Measurements from ENCODE around the gene BCL2.

Gene BCL2

DNA sequence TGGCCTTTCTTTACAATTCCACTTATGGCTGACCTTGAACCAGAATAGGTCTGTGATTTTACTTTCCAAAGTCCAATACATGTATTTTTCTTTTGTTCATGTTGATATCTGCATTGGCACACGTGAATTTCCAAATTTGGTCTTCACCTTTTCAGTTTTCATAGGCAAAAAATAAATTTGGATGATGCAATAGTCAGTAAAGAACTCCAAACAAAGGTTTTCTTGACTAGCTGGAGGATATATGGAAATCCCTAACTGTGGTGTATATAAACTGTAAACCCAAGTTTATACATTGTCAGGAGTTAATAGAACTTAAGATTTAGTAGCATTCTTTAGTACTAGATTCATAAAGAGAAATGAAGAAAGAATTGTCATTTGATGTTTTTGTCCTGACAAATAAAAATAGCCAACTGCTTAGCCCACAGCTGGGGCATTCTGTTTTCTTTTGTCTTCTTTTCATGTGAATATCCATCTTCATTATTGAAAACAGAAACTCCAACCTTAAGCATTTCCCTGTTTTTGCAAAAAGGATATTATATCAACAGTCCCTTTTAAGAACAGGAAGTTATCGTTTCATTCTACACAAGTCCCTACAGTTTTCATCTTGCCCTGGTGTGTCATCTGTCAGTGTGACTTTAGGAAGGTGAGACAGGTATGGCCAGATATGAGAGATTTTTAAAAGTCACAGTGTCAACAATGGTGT is 132.9 kb downstream of the BCL2 start:
- DNase-seq (ENCODE audit: extremely low read depth in 1 of 2, low read depth in 1 of 2): no peak

DNA sequence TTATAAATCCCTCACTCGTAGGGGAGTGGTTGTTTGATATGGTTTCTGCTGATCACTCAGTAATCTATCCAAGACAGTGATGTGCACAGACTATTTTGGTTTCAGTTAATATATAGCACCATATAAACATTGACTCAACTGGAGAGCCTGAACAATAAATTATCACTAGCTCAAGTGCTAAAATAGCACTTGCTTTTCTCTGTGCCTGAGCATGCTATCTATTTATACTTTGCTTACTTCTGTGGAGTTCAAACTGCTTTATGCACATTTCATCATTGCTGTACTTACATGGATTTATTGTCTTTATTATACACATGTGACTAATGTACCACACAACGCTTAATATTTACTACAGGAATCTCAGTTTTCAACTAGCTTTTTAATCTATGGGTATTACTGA is 133.6 kb downstream of the BCL2 start:
- DNase-seq (ENCODE audit: extremely low read depth in 1 of 2, low read depth in 1 of 2): no peak

- no peak for DNase-seq (ENCODE audit: extremely low read depth in 1 of 2, low read depth in 1 of 2)
Observed at GRCh38 chr18:63183952-63184770, 135.4 kb downstream of the BCL2 start.

- DNase-seq (ENCODE audit: extremely low read depth in 1 of 2, low read depth in 1 of 2): no peak
Observed at GRCh38 chr18:63183378-63183777, 136.2 kb downstream of the BCL2 start.

DNA sequence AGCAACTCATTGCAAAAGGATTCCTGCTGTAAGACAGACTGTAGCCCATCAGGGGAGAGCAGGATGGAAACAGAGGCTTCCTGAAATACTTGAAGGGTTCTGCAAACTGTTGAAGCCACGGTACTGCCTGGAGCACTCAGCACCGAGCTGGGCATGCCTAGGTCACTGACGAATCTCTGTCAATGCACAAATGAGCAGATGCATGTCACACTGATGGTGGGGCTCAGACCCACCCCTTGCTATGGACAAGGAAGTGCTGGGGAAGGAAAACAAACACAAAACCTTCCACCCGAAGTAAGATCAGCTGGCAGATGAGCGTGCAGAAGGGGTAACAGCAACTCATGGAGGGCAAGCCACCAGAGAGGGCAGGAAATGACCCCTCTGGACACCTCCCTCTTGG is 136.7 kb downstream of the BCL2 start:
- no peak for DNase-seq (ENCODE audit: extremely low read depth in 1 of 2, low read depth in 1 of 2)

DNA sequence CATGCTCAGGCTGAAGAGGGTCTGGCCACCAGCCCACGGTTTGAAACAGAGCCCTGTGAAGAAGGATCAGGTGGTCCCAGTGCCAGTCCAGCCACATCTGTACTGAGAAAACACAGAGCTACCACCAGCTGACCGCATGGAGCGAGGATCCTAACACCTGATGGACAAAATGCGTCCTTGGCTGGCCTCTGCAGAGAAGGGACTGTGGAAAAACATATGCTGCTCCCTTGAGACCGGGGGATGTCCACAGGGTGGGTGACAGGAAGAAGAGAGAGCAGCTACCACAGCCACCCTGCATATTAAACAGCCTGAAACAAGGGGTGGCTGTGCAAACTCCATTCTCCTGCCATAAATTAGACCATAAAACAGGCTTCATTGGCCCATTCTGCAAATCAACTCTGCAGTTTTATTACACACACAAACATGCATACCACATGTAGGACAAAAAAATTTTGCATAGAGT is 137.2 kb downstream of the BCL2 start:
- no peak for DNase-seq (ENCODE audit: extremely low read depth in 1 of 2, low read depth in 1 of 2)

- no peak for DNase-seq (ENCODE audit: extremely low read depth in 1 of 2, low read depth in 1 of 2)
Observed at GRCh38 chr18:63181706-63182309, 137.8 kb downstream of the BCL2 start.

- DNase-seq (ENCODE audit: extremely low read depth in 1 of 2, low read depth in 1 of 2): no peak
Observed at GRCh38 chr18:63180971-63181376, 138.6 kb downstream of the BCL2 start.

- no peak for DNase-seq (ENCODE audit: extremely low read depth in 1 of 2, low read depth in 1 of 2)
Observed at GRCh38 chr18:63180321-63180720, 139.2 kb downstream of the BCL2 start.

GRCh38 chr18:63179422-63179821 is 140.1 kb downstream of the BCL2 start:
- DNase-seq (ENCODE audit: extremely low read depth in 1 of 2, low read depth in 1 of 2): no peak

DNA sequence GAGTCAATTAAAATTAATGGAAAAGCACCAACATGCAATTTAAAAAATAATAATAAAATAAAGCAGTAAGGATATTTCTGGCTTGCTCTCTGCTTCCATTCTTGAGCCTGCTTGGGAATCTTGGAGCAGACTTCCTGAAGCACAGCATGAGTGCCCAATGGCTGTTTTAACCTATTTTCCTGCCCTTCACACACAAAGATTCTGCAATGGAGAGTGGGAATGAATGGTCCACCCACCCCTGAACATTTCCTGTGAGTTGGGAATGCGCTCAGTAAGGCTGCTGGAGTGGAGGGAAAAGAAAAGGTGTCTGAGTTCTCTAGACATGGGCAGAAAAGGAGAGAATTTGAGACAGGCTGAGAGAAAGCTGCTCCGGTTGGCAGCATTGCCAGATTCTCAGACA is 140.6 kb downstream of the BCL2 start:
- DNase-seq (ENCODE audit: extremely low read depth in 1 of 2, low read depth in 1 of 2): no peak

DNA sequence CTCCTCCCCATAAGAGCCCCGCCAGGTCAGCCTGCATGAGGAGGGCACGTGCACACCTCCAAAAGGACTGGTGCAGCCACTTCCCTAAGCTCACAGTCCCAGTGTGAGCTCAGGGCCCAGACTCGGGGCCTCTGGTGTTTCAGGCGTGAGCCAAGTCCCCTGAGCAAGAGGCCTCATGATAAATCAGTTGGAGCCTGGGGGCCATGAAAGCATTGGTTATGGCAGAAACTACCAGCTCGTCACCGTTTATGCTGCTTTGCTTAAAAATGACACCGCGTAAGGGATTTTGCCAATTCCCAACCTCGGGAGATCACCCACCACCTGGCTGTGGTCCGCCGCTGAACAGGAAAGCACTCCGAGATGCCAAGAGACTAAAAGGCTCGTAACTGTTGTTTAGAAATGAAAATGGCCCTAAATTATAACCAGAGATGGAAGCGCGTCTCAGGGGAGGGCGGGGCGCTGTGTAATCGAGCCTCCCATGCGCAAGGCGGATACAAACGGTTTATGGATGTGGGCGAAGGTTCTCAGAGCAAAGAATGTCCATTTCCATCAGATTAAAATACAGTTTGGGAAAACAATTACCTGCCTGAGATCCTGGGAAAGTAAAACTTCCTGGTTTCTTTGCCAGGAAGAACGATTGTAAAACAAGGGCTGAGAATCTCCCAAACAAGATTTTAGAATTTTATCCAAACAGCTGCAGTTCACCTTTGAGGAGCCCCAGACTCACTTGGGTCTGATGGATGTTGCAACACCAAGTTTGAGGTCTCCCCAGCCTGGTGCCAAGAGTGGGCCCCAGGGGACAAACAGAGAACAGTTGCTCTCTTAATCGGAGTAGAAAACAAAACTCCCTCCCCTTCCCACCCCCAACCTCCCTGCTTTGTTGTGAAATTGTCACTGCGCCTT is 141.4 kb downstream of the BCL2 start:
- DNase-seq (ENCODE audit: extremely low read depth in 1 of 2, low read depth in 1 of 2): no peak

- DNase-seq (ENCODE audit: extremely low read depth in 1 of 2, low read depth in 1 of 2): no peak
Observed at GRCh38 chr18:63177259-63177658, 142.3 kb downstream of the BCL2 start.

DNA sequence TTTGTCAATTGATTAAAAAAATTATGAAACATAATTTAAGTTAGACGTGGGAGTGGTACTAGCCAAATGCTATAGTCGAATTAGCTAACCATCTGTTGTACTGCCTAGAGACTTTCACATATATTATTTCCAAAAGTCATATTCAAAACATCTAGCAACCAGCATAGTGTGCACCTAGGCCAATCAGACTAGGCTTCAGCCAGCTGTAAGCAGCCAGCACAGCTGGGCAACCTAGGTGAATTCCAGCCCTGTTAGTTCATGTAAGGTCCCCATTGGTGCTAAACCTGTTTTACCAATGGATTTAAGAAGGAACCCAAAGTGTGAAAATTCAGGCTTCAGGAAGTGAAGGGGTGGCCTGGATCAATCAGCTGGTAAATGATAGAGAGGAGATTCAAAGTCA is 144.3 kb downstream of the BCL2 start:
- no peak for DNase-seq (ENCODE audit: extremely low read depth in 1 of 2, low read depth in 1 of 2)

DNA sequence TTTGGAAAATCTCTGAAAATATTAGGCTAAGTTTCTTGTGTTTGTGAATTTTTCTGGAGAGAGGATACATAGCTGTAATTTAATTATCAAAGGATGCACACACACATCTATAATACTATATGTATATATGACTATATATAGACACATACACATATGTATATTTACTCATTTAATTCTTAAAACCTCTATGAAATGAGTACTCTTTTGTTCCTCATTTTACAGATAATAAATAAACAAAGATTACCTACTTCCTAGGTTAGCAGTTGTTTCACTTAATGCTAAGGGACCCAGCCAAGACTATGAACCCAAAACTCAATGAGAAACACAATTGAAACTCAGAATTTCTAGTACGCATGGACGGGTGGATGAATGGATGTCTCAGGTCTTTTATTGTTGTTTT is 145.6 kb downstream of the BCL2 start:
- no peak for DNase-seq (ENCODE audit: extremely low read depth in 1 of 2, low read depth in 1 of 2)

DNA sequence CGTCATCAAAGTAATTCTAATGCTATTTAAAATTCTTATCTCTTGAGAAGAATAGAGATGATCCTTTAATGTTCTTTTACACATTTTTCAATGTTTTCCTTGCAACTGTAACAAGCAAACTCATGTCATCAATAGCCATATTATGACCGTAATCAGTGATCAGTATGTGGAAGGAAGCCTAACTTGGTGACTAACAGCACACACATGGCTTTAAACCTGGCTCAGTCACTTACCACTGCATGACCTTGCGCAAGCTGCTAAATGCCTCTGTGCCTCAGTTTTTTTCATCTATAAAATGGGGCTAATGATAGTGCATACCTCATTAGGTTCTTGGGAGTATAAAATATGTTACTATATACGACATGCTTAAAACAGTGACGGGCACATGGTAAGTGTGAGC is 149.7 kb downstream of the BCL2 start:
- DNase-seq (ENCODE audit: extremely low read depth in 1 of 2, low read depth in 1 of 2): no peak

DNA sequence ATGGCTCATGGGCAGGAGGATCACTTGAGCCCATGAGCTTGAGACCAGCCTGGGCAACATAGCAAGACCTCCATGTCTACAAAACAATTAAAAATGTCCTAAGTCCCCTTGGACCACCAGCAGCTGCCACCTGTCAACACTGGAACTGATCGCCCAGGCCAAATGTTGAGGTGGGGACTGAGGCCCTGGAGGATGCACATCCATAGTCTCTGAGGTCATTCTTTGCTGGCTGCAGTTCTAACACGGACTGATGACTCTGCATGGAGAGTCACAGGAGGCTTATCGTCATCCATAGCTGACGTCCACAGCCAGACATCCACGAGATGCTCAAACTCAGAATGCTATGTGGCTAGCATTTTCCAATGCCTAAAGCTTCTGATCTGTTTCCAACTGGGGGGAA is 151.3 kb downstream of the BCL2 start:
- DNase-seq (ENCODE audit: extremely low read depth in 1 of 2, low read depth in 1 of 2): no peak

DNA sequence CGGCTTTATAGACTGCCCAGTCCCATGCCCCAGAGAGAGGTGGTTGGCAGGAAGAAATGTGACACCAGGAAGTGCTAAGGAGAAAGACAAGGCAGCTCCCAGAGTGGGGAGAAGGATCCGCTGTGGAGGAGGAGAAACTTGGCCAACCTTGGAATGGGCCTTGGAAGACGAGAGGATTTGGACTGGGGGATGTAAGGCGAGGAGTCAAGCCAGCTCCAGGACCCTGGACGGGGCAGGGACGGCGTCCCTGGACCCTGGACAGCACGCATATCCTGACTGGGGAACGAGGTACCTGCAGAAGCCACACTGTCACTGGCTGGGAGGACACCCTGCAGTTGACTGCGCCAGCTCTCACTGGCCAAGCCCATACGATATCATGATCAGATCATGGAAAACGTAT is 153.4 kb downstream of the BCL2 start:
- no peak for DNase-seq (ENCODE audit: extremely low read depth in 1 of 2, low read depth in 1 of 2)

DNA sequence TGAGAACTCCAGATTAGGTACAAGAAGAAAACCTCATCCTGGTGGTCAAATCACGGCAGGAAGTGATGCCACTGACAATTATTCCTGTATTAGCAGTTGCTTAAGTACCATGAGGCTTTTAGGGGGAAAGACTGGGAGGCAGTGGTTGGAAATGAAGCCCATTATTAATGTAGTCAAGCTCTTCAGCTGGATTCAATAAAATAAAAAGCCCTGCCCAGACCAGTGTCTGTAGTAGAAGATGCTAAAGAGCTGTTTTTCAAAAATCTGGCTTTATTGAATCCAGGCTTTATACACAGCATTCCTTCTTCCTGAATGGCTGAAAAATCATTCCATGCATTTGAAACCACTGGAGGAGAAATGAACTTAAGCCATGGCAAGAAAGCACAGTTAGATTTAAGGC is 155.2 kb downstream of the BCL2 start:
- DNase-seq (ENCODE audit: extremely low read depth in 1 of 2, low read depth in 1 of 2): no peak

GRCh38 chr18:63162271-63163014 is 157.1 kb downstream of the BCL2 start:
- no peak for DNase-seq (ENCODE audit: extremely low read depth in 1 of 2, low read depth in 1 of 2)

Data from stimulated activated CD8-positive, alpha-beta memory T cell treated with anti-CD3 and anti-CD28 coated beads, Interleukin-7, amount 100 ng/mL, for 48 hours (primary cell).